ENCODE data around the gene TTC3.

GRCh38 chr21:37219761-37220432 is 146.8 kb downstream of the TTC3 start:
- TF ChIP-seq, protein P1, sequence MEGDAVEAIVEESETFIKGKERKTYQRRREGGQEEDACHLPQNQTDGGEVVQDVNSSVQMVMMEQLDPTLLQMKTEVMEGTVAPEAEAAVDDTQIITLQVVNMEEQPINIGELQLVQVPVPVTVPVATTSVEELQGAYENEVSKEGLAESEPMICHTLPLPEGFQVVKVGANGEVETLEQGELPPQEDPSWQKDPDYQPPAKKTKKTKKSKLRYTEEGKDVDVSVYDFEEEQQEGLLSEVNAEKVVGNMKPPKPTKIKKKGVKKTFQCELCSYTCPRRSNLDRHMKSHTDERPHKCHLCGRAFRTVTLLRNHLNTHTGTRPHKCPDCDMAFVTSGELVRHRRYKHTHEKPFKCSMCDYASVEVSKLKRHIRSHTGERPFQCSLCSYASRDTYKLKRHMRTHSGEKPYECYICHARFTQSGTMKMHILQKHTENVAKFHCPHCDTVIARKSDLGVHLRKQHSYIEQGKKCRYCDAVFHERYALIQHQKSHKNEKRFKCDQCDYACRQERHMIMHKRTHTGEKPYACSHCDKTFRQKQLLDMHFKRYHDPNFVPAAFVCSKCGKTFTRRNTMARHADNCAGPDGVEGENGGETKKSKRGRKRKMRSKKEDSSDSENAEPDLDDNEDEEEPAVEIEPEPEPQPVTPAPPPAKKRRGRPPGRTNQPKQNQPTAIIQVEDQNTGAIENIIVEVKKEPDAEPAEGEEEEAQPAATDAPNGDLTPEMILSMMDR (IDR thresholded peaks at IDR 0.05), result no peak
- TF ChIP-seq POLR2A (IDR thresholded peaks at IDR 0.05), result no peak

All from right lobe of liver (tissue), 4 donors.